ENCODE data around the gene SAMD14. TPM values are rescaled to one million over a fixed set of nuclear protein-coding genes. Genes with fewer than 3 reads are reported as not detected.

The SAMD14 gene
- total and polyA plus RNA-seq, 9 donors, result 0.36 to 4.9 (median 1.7) TPM

- no peaks in the 10 kb centered on the region for H3K9me3 ChIP-seq
- peaks cover 27% of the 10 kb centered on the region for H3K4me1 ChIP-seq (ENCODE audit: insufficient read depth)
- 67 to 71% (median 70%) methylated on average over 19 to 20 of the region's 20 CpGs for WGBS, 3 donors
- H3K36me3 ChIP-seq, result no peaks in the 10 kb centered on the region
- H3K27me3 ChIP-seq, result no peaks in the 10 kb centered on the region
- peak overlapping the region; percentile 11 to 81 for H3K27ac ChIP-seq
- no peak overlapping the region for H3K4me3 ChIP-seq
- TF ChIP-seq POLR2A (IDR thresholded peaks at IDR 0.05) (no peak), CTCF (IDR thresholded peaks at IDR 0.05) (no peak), EP300 (IDR thresholded peaks at IDR 0.05) (no peak)
- DNase-seq, result peak in 1 of 5 donors; percentile 27
- intact Hi-C loops (cut with DNase I), result loop anchor here in 1 of 4 donors (10.0 kb wide), 1 partner anchor 98 kb away; the partner anchor contains the start of gene TMEM92
These were observed 46.8 kb upstream of the SAMD14 start for GRCh38 chr17:50176559-50177357.

GRCh38 chr17:50175035-50175807, 45.3 kb upstream of the SAMD14 start:
- WGBS, 3 donors, result 85 to 89% (median 87%) methylated on average over 16 of the region's 16 CpGs
- Histone ChIP-seq H3K9me3 (no peaks in the 10 kb centered on the region), H3K4me3 (no peak overlapping the region), H3K36me3 (no peaks in the 10 kb centered on the region), H3K4me1 (ENCODE audit: insufficient read depth) (peaks cover 27% of the 10 kb centered on the region), H3K27ac (peak overlapping the region in 1 of 2 donors; percentile 81), H3K27me3 (no peaks in the 10 kb centered on the region)
- no peak for TF ChIP-seq EP300 (IDR thresholded peaks at IDR 0.05)
- intact Hi-C loops (cut with DNase I), result loop anchor here in 1 of 4 donors (10.0 kb wide), 1 partner anchor 100 kb away; the partner anchor contains the start of gene TMEM92
- DNase-seq, result peak in 1 of 5 donors; percentile 51

GRCh38 chr17:50174444-50174843, 44.5 kb upstream of the SAMD14 start:
- no peak for DNase-seq
- no peaks in the 10 kb centered on the region for H3K9me3 ChIP-seq
- peaks cover 27% of the 10 kb centered on the region for H3K4me1 ChIP-seq (ENCODE audit: insufficient read depth)
- H3K27me3 ChIP-seq, result no peaks in the 10 kb centered on the region
- intact Hi-C loops (cut with DNase I), result loop anchor here in 1 of 4 donors (10.0 kb wide), 1 partner anchor 100 kb away; the partner anchor contains the start of gene TMEM92
- WGBS, 3 donors, result 60 to 77% (median 69%) methylated on average over 6 of the region's 6 CpGs
- peak overlapping the region in 1 of 2 donors; percentile 58 for H3K27ac ChIP-seq
- no peak overlapping the region for H3K4me3 ChIP-seq
- TF ChIP-seq POLR2A (IDR thresholded peaks at IDR 0.05) (no peak), EP300 (IDR thresholded peaks at IDR 0.05) (no peak), CTCF (IDR thresholded peaks at IDR 0.05) (no peak)
- H3K36me3 ChIP-seq, result no peaks in the 10 kb centered on the region

GRCh38 chr17:50173335-50173941, 43.5 kb upstream of the SAMD14 start:
- intact Hi-C loops (cut with DNase I), result loop anchor here in 1 of 4 donors (10.0 kb wide), 1 partner anchor 101 kb away; the partner anchor contains the start of gene TMEM92
- Histone ChIP-seq H3K36me3 (no peaks in the 10 kb centered on the region), H3K4me3 (no peak overlapping the region), H3K27me3 (no peaks in the 10 kb centered on the region), H3K4me1 (ENCODE audit: insufficient read depth) (peaks cover 27% of the 10 kb centered on the region), H3K27ac (peak overlapping the region; percentile 50 to 58), H3K9me3 (no peaks in the 10 kb centered on the region)
- DNase-seq, result peak; percentile 62 to 78 (median 68)
- 15 to 22% (median 17%) methylated on average over 10 of the region's 10 CpGs for WGBS, 3 donors
- TF ChIP-seq POLR2A (IDR thresholded peaks at IDR 0.05) (no peak), EP300 (IDR thresholded peaks at IDR 0.05) (no peak), CTCF (IDR thresholded peaks at IDR 0.05) (no peak)

All from ovary (tissue), 9 donors.